Skin of body (tissue), 2 donors: ENCODE results near the gene VTI1B. TPM values are rescaled to one million over a fixed set of nuclear protein-coding genes. Genes with fewer than 3 reads are reported as not detected.
A peak's percentile ranks its signal among the peaks of the same experiment; 100 is the strongest.
"Not testable (repeated sequence)": the region's sequence is repeated elsewhere in the genome, so short reads cannot be mapped to it uniquely, and the experiment has no call there.

Experiments
- DNase-seq: peaks from one replicate; lab custom pipeline; 2025; lab: John Stamatoyannopoulos, UW
- total RNA-seq: library from RNA; depleted of rRNA; stranded (reverse); fragments of >200 nt; gene quantifications from one replicate; pipeline ENCODE4 v1.2.3, GENCODE V29; 2014

Gene VTI1B, protein sequence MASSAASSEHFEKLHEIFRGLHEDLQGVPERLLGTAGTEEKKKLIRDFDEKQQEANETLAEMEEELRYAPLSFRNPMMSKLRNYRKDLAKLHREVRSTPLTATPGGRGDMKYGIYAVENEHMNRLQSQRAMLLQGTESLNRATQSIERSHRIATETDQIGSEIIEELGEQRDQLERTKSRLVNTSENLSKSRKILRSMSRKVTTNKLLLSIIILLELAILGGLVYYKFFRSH
- total RNA-seq, result 34.0 TPM

DNA sequence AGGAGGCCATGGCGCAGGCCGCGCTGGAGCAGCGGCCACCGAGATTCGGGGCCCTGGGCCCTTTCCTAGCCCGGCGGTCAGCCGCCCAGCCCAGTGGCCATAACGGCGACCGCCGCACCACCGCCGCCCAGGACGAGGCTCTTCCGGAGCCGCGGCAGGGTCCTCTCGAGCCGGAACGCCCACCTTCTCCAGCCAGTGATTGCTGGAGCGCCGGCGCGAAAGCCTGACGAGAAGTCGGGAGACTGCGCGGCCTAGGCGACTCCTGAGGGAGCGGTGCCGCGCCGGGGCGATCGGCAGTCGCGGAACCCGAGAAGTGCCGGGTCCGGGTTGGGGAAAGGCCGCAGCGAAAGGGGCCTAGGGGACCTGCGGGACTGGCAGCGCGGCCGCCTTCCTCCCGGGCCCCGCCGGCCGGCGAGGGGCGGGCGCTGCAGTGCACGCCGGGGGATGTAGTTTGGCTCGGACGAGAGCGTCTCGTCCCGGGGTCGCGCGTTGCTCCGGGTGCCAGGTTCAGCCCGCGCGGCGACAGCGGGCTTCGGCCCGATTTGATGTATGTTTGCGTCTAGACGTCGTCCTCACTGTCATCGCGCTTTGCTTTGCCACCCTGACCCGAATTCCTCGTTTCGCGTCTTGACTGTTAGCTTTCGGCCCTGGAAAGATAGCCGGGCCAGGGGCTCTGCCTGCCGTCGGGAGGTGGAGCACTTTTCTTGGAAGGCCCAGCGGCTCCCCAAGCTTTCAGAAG, at the start of gene VTI1B:
Gene VTI1B (minus strand): TSS at position 153 of the 739 bp plus-strand sequence. CDS start 143 bp downstream, at position 10.
- DNase-seq, result peak; percentile 81

DNA sequence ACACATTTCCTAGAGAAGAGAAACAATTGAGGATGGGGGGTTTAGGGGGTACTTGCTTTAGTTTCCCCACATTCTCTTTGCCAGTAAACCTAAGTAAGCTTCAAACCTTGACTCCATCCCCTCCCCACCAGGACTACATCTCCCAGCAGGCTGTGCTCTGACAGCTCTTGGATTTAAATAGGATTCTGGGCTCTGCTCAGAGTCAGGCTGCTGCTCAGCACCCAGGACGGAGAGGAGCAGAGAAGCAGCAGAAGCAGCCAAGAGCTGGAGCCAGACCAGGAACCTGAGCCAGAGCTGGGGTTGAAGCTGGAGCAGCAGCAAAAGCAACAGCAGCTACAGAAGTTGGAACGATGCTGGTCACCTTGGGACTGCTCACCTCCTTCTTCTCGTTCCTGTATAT, 47.9 kb upstream of the VTI1B start:
- no peak for DNase-seq

DNA sequence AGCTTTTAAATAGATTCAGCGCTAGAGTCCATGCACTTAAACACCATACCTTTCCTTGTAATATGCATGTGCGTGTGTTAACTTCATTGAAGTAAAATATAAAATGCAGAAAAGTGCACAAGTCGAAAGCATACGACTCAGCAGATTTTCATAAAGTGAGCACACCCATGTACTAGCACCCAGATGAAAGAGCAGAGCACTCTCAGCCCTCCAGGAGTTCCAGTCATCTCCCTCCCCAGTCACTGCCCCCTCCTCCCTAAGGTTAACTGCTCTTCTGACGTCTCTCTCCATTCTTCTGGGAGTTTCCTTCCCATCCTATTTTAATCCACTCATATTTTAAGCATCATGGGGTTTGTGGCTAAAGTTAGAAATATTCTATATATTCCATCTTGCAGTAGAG, 47.4 kb upstream of the VTI1B start:
- no peak for DNase-seq

DNA sequence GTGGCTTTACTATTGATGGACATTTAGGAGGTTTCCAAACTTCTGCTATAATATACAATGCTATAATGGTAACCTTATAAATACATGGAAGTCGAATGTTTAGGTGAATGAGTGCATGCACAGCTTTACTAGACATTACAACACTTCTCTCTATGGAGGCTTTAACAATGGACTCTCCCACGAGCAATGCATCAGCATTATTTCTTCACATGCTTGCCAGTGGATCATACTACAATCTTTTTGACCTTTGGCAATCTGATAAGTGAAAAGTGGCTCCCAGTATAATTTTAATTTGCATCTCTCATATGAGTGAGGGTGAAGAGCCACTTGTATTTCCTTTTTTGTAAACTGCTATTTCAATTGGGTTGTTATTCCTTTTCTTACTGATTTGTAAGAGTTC, 45.4 kb upstream of the VTI1B start:
- DNase-seq, result no peak

DNA sequence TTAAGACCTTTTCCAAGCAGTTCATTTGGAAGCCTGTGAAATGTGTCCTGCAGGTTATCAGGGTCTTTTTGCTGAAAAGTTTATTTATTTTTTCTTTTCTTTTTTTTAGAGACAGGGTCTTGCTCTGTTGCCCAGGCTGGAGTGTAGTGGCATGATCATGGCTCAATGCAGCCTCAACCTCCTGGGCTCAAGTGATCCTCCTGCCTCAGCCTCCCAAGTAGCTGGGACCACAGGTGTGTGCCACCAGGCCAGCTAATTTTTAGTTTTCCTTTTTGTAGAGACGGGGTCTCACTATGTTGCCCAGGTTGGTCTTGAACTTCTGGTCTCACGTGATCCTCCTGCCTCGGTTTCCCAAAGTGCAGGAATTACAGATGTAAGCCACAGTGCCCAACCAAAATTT, 45.0 kb upstream of the VTI1B start:
- not testable (repeated sequence) for DNase-seq

DNA sequence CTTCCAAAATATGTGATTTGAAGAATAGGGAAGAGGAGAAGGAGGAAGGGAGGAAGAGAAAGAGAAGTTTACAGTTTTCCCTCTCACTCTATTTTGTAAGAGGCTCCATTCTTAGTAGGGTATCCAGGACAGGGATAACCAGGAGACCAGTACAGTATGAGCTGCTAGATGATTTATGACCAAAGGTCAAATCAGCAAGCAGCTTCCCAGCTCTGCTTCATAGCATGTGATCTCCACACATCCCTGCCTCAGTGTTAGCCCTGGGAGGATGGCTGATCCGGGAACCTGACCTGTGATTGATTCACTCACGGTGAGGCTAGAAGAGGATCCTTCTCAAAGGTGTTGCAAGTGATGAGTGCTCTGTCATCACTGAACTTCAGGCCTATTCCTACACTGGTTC, 43.8 kb upstream of the VTI1B start:
- DNase-seq, result no peak

DNA sequence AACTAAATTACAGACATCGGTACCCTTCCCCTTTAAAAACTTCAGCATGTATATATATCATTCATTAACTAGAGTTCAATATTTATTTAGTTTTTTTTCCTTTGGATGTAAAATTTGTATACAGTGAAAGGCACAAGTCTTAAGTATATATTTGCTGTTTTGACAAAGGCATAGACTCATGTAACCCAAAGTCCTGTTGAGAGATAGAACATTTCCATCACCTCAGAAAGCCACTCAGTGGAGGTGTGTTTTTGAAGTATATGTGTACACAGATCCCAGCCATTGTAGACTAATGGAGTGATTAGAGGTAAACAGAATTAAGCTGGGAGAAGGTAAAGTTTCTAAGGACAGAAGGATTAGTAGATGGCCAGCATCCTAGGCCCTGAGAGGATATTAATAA, 42.6 kb upstream of the VTI1B start:
- DNase-seq, result no peak

DNA sequence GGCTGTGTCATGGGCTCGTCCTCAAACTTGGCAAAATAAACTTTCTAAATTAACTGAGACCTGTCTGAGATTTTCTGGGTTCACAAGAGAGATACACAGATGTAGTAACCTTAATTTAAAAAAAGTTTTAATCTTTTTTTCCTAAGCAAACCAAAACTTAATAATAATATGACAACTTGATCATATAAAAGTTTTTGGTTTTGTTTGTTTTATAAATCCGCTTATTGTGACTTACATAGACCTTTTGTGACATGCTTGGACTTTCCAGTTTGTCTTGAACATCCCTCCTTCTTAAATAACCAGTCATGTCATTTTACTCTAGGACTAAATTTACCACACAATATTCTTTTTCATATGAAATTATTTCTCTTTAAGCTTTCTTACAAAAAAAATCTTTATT, 35.8 kb upstream of the VTI1B start:
- DNase-seq, result no peak

DNA sequence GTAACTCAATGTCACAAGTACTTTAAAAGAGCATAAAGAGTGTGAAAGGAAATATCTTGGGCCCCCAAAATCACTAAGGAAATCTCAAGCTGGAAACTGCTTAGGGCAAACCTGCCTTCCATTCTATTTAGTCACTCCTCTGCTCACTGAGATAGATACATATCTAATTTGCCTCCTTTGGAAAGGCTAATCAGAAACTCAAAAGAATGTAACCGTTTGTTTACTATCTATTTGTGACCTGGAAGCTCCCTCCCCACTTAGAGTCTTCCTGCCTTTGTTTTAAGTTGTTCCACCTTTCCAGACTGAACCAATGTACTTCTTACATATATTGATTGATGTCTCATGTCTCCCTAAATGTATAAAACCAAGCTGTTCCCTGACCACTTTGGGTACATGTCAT, 35.4 kb upstream of the VTI1B start:
- DNase-seq, result not testable (repeated sequence)

DNA sequence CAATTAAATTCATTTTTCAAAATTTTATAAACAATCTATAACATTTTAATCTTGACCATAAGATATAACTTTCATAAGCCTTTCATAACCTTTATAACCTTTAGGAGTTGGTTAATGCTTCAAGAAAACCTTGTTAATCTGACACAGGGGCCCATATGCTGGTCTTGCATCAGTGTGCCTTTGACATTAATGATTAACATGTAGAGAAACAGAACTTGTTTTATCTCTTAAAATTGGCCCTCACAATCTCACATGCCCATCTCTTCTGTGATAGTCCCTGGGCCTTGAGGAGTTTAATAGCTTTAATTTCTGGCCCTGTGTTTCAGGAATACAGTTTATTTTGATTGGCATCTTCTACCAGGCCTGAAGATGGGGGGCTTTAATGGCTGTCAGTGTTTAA, 34.9 kb upstream of the VTI1B start:
- DNase-seq, result not testable (repeated sequence)

DNA sequence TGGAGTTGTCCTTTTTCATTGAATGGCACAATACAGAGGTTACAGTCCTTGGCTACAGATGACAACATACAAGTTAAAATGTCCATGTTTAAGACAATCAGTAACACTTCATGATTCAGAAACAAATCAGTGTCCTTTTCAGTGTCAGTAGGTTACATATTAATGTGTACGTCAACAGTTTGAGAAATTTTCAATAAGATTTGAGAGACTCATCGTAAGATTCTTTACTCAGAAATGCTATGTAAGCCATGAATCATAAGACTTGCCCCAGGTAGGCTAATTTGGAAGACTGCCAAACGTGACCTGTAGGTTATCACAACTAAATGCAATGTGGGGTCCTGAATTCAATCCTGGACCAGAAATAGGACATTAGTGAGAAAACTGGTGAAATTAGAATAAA, 30.8 kb upstream of the VTI1B start:
- DNase-seq, result no peak

DNA sequence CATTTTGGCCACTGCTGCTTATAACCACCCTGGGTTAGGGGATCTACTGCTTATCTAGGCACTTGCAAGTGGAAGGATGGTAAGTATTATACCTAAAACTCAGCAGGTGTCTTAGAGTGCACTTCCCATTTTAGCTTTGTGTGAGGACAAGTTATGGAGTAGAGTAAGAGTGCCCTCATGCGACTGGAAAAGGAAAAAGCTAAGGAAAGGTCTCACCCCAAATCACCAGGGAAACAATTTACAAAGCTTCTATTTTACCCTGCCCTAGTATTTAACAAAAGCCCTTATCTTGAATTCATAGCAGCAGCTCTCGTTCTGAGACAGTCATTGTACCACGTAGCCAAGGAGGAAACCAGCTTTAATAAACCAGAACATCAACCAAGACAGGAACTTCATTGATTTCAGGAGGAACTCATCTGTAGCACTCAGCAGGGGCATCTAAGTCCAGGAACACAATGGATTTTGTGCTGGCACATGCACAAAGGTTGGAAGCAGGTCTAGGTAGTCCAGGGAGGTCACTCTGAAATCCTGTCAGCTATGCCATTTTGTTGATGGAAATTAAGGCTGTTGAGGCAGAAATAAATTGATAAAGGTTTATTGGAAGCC, 30.2 kb upstream of the VTI1B start:
- DNase-seq, result peak; percentile 19

DNA sequence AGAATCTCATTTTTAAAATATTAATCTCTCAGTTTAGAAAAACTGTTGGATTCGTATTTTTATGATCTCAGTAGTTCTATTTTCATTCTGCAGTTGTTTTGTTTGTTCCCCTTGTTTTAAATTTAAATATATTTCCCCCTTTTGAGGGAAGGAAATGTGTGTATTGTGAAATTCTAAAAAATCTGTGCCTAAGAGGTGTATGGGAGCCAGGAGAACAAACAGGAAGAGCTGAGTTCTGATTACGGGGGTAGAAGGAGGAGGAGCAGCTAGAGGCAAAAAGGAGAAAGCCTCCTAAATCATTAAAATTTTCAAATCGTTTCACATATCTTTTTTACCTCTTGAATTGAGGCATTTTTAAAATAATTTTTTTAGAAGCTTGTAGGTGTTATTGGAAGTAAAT, 29.6 kb upstream of the VTI1B start:
- DNase-seq, result no peak

DNA sequence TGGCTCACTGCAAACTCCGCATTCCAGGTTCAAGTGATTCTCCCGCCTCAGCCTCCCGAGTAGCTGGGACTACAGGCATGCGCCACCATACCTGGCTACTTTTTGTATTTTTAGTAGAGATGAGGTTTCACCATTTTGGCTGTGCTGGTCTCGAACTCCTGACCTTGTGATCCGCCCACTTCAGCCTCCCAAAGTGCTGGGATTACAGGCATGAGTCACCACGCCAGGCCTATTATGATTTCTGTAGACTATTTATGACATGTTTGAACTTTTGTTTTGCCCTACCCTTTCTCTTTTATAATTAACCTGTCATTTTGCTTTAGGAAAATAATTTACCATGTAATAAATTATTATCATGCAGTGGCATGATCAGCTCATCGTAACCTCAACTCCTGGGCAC, 27.1 kb upstream of the VTI1B start, which contains the start of gene RDH12:
Gene RDH12 (plus strand): TSS at position 395 of the 400 bp plus-strand sequence. CDS start 20,757 bp downstream, outside the sequence.
- DNase-seq, result not testable (repeated sequence)

DNA sequence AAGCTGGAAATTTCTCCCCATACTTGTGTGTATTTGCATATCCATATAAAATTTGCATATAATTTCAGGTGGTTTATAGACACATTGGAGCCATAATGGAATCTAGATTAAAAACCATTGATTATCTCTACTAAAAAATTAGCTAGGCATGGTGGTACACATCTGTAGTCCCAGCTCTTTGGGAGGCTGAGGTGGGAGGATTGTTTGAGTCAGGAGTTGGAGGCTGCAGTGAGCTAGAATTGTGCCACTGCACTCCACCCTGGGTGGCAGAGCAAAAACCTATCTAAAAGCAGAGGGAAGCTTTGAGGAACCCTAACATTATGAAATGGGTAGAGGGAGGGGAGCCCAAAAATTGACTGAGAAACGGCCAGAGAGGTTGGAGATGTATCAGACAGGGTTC, 23.7 kb upstream of the VTI1B start:
- no peak for DNase-seq

DNA sequence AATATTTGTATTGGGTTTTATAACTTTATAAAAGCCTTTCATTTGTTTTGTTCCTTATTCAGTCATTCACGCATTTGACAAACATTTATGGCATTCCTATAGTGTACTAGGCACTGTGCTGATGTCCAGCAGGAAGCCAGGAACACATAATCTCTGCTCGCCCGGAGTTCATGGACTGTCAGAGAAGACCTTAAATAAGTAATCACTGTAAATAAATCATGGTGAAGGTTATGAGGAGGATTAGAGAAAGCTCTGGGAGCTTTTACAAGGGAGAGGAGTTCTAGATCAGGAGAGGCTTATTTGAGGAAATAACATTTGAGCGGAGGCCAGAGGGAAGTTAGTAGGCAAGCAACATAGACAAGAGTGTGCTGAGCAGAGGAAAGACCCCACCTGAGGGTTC, 22.6 kb upstream of the VTI1B start:
- DNase-seq, result no peak

DNA sequence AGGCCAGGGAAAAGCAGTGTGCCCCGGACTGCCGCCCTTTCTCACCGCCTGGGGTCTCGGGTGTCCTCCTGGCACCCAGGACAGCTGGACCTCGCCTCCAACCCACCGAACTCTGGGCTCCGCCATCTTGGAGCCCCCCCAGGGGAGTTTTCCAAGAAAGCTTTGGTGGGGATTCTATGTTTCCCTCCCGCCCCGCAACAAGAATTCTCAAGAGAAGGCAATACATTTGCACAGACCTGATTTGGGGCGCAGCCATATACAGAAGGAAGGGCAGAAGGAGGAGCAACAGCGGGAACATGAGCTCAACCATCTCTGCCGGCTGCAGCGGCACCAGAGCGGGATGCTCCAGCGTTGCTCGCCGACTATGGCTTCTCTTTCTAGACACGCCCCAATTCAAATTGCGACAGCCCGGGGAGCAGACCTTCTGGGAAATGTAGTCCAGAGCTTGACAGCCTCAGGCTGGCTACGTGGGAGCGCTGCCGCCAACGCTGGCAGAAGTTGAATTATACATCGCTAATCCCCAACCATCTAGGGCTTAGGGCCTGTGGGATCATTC, 21.0 kb upstream of the VTI1B start, which contains the start of gene RDH11:
Gene RDH11 (minus strand): TSS at position 371 of the 556 bp plus-strand sequence. CDS start 61 bp downstream, at position 310.
- DNase-seq, result peak; percentile 83

DNA sequence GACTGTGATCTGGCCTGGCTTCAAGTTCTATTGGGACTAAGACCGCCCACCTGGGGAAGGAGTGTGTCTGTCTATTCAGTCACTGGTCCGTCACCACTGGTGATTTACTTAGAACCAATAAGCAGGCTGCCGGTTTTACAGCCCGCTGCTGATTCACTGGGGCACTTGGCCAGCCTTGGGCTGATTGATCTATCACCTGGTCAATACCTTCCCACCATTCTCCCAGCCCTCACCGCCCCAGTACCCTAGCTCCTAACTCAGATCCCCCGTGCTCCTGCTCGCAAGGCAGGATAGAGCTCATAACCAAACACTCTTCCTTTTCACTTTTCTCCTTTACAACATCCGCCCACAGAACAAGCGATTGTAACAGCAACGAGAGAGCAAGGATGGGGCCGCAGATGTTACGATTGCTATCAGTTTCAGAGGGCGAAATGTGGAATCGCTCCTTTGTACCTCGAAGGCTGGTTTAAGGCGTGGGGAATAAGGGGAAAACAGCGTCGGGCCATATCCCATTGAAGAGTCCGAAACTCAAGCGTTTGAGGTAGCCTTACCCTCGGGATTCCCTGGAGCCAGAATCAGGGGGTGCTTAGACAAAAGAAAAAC, 20.5 kb upstream of the VTI1B start:
- peak; percentile 60 for DNase-seq

DNA sequence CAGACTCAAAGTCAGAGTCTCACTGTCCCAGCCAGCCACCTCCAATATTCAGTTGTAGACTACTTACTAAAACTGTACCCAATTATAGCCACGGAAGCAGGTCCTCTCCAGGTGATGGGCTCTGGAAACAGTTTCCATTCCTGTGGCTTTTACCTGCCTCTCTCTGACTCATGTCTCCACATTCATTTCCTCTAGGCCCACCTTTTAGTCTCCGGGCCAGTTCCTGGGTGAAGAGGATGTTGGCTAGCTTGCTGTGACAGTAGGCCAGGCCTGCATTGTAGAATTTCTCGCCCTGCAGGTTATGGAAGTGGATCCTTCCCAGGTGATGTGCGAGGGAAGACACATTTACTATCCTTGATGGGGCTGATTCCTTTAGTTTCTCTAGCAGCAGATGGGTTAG, 15.6 kb upstream of the VTI1B start:
- no peak for DNase-seq

DNA sequence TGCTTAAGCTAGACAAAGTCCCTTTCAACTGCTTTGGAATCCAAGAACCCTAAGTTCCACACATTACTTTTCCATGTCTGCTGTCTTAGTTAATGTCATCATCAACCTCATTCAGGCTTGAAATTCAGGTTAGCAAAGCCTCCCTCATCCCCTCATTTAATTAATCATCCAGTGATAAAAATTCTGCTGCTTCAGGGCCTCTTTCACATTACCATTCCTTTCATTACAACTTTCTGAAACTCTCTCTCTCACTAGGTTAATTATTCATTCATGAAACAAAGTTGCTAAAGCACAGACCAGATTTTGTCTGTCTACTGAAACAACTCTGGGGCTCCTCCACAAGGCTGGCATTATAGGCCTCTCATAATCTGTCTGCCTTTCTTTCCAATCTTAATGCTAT, 9.4 kb upstream of the VTI1B start:
- no peak for DNase-seq

DNA sequence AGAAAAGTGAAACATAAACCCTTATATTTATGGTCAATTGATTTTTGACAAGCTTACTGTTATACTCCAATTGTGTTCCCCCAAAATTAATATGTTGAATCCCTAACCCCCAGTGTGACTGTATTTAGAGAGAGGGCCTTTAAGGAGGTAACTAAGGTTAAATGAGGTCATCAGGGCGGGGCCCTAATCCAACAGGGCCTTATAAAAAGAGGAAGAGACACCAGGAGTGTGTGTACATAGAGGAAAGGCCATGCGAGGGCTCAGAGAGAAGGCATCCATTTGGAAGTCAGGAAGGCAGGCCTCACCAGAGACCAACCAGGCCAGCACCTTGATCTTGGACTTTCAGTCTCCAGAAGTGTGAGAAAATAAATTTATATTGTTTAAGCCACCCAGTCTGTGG, 6.5 kb upstream of the VTI1B start:
- no peak for DNase-seq

DNA sequence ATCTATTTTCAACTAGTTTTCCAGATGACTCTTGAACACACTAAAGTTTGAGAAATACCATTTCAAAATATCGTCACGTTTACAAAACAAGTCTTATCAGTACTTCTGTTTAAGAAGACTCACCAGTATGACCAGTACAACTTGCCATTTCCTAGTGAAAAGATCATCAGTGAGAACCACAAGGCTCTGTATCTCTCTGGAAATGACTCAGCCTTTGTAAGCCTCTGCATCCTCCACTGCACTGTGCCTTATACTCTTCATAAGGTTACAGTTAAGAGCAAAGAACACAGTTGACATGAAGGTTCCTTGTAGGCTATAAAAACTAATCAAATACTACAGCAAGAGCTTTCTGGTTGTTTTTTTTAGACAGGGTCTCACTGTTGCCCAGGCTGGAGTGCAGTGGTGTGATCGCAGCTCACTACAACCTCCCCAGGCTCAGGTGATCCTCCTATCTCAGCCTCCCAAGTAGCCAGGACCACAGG, 5.7 kb upstream of the VTI1B start:
- no peak for DNase-seq
